ENCODE measurements around the gene ADAM10.

DNA sequence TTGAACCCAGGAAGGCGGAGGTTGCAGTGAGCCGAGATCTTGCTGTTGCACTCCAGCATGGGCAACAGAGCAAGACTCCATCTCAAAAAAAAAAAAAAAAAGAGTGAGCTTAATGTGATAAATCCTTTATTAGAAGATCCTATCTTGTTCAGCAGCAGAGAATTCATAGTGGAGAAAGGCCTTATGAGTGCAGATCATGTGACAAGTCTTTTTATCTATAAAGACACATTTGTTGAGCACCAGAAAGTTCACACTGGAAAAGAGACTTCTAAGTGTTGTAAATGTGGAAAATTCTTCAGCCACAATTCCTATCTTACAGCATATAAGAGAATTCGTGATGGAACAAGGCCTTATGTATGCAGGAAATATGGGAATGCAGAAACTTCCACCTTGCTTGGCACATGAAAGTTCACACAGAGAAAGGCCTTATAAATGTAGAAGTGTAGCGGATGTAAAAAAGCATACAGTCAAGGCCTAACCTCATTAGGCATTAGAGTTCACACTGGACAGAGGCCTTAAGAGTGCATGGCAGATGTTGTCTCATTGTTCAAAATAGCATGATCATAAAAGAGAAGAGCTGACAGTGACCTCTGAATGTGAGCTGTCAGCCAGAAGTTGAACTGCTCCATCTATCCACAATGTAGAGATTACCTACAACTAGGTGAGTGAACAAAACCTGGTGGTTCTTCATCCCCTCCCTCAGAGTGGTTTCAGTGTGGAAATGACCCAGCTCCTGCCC is 16.7 kb downstream of the ADAM10 start:
- TF ChIP-seq, protein P1, sequence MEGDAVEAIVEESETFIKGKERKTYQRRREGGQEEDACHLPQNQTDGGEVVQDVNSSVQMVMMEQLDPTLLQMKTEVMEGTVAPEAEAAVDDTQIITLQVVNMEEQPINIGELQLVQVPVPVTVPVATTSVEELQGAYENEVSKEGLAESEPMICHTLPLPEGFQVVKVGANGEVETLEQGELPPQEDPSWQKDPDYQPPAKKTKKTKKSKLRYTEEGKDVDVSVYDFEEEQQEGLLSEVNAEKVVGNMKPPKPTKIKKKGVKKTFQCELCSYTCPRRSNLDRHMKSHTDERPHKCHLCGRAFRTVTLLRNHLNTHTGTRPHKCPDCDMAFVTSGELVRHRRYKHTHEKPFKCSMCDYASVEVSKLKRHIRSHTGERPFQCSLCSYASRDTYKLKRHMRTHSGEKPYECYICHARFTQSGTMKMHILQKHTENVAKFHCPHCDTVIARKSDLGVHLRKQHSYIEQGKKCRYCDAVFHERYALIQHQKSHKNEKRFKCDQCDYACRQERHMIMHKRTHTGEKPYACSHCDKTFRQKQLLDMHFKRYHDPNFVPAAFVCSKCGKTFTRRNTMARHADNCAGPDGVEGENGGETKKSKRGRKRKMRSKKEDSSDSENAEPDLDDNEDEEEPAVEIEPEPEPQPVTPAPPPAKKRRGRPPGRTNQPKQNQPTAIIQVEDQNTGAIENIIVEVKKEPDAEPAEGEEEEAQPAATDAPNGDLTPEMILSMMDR (conservative IDR thresholded peaks at IDR 0.05; ENCODE audit: low read length): no peak
- TF ChIP-seq EZH2phosphoT487 (IDR thresholded peaks at IDR 0.05; ENCODE audit: borderline replicate concordance, low read depth, low read length): no peak
